ENCODE data around the gene RBPJ.

The RBPJ gene

DNA sequence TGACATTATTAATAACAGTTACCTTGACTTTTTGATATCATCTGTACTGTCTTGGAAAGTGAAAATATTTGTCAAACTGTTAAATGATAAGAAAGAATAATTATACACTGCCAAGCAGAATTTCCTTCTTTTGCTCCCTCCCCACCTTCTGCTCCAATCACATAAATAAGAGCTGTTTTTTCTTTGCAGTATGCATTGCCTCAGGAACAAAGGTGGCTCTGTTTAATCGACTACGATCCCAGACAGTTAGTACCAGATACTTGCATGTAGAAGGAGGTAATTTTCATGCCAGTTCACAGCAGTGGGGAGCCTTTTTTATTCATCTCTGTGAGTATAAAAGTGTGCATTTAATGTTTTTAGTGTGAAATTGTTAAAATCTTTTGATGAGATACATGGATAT, 103.3 kb downstream of the RBPJ start:
- DNase-seq, result no peak

DNA sequence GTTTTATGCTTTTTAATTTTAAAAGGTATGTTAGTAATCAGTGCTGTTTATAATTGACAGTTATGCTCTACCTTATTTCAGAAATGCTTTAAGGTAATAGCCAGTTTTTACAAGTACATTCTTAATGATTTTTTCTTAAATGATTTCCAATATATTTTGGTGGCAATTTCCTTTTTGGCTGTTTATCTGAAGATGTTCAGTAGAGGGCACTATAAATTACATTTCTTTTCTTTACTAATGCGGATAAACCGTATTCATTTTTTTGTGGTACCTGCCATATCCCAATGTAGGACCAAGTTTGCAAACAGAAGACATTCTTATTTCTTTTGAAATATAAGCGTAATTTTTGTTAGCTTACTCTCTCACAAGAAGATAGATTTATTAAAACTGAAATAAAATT, 104.0 kb downstream of the RBPJ start:
- peak; percentile 6 for DNase-seq

DNA sequence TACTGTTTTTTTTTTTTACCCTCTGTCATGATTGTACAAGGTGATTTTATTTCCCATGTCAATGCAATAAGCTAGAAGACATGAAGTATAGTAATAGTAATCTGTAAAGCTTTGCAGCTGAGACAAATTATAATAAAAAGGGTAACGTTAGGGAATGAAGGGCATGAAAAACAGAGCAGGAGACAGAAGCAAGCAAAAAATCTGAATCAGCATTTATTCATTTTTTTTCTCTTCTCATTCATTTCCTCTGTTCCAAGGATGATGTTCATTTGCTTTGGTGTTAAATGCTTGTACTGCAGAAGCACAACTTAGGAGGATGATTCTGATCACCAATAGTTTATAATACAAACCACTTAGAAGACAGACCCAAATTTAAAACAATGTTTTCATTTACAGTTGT, 105.1 kb downstream of the RBPJ start:
- no peak for DNase-seq

DNA sequence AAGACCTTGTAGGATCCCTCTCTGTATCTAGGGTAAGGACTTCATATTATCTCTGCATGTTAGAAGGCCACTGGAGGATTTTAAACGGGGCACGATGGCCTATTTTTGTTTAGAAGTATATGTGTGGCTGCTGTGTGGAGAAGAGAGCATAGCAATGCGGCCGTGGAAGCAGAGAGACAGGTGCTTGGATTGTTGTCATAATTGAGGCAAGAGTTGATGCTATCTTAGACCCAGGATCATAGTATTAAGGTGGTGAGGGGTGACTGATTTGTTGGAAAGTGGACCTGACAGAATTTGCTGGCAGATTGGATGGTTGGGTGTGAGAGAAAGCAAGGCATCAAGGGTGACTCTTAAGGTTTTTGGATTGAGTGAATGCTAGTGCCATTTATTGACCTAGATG, 106.1 kb downstream of the RBPJ start:
- DNase-seq, result no peak

DNA sequence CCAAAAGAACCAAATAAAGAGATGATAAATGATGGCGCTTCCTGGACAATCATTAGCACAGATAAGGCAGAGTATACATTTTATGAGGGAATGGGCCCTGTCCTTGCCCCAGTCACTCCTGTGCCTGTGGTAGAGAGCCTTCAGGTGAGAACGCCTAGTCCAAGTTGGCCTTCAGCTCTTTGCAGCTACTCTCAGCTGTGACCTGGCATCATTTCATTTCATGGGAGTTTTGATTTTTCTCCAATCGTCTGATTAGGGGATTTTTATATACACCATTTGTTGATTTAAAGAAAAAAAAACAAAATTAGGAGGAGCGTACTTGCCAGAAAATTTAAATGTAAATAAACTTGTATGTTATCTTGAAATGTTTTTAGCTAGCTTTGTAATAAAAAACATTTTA, 109.1 kb downstream of the RBPJ start:
- no peak for DNase-seq

DNA sequence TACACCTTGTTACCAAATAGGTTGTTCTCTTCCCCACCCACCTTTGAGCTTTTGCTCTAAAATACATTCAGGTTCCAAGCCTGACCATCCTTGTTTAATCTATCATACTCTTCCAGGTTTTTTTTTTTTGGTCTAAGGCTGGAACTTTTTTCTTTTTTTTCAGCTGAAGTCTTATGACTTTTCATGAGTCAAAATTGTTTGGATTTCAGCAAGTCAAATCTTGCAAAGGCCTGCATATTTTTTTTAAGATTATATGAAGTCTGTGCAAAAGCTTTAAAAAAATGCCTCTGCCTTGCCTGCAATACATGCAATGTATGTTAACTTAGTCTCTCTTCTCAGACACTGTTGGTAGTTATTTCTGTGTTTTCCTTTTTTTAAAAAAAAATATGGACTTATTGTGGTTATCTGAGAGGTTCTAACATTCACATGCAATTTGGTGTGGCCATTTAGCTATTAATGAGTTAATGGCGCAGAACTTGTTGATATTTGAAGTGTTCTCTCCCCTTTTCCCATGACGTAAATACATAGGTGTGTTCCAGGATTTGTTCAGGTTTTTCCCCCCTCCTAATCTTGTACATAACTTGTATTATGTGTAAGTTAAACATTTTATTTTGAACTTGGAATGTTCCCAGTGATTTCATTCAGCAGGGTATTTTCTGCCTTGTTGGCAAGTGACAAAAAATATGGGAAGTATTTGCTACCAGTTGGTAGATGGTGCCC, 110.8 kb downstream of the RBPJ start:
- DNase-seq, result no peak

DNA sequence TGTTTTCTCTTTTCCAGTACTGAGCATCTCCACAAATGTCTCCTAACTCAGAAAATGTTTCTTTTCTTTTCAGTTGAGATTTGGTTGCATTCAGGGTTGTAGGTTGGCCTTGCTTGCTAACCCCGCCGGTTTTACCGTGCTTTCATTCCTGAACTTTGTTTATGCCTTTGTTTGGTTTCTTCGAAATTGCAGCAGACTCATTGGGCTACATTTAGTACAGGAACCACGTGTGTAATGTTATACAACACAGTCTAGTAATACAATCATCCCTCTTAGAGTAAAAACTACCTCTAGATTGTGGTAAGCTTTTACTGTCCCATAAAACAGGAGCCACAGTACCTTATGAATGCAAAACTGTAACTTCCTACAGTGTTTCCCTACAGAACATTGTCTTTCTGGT, 111.6 kb downstream of the RBPJ start:
- no peak for DNase-seq

DNA sequence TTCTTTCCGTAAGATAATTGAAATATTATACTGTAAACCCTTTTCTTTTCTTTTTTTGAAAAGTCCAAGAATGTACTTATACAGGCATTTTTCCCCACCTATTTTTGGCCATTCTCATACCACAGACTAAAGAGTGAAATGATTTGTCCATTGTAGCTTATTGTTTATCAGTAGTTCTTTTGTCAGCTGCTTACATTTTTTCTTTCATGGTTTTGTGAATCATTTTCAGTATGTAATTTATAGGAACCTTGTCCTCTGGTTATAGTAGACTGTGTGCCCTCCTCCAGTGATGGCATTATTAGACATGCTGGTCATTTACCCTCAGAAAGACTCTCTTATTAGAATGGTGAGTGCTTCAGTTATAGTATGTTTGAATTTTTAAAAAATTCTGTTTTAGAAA, 112.7 kb downstream of the RBPJ start:
- no peak for DNase-seq

DNA sequence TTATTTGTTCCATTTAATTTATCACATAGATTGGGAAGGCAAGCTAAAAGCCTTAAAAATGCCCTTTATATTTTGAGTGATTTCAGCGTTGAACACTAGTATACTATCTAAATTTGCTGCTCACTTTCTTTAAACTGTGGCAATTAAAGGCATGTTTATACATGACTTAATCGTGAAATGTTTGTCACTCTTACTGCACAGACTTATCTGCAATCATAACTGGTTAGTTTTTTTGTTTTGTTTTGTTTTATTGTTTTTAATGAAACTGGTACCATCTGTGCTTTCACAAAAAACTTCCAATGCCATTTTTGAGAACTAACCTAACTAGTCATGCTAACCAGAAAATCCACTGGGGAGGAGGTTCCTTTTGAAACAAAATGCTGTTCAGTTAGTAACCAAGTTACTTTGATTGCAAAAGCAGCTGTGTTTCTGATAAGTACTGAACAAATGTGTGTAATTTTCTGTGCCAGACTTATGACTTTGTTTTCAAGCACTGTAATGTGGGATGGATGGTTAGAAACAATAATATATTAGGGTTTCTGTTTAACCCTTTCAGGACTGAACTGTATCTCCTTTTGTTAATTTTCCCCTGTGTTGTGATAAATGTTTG, 113.3 kb downstream of the RBPJ start:
- DNase-seq, result no peak

DNA sequence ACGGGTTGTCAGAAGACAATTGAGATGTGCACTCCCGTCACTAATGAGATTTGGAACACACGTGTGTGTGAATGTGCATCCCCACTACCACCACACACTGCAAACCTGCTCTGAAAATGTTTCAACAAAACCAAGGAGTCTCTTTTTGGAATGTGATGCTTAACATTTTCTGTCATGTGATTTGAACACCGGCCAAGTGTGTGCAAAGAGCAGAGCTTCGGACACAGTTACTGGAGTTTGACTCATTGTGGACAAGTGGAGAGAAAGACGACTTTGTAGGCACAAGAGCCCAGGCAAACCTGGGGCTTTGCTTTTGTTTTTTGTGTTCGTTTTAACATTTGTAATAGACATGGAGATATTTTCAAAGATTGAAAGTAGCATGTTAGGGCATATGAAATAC, 120.3 kb downstream of the RBPJ start:
- no peak for DNase-seq

DNA sequence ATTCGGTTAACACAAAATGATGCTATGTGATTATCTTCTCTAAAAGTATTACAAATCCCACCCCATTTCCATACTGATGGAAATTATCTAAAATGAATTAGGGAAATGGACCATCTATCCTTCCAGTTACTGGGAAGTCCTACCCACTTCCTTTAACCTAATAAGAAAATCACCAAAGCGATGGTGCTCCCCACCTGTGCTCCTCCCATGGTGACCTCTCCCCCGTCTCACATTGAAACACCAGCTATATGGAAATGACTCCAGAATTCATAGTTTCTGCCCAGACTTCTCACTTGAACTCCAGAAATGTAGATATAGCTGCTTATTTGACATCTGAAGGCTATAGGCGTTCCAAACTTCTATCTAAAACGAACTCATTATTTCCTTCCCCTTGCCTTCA, 121.0 kb downstream of the RBPJ start:
- DNase-seq, result no peak

DNA sequence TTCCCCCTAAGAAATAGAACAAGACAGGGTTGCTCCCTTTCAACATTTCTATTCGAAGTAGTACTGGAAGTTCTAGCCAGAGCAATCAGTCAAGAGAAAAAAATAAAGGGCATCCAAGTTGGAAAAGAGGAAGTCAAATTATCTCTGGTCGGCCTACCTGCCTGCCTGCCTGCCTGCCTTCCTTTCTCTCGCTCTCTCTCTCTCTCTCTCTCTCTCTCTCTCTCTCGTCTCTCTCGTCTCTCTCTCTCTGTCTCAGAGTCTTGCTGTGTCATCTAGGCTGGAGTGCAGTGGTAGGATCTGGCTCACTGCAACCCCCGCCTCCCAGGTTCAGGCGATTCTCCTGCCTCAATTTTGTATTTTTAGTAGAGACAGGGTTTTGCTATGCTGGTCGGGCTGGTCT, 126.6 kb downstream of the RBPJ start:
- peak; percentile 28 for DNase-seq

DNA sequence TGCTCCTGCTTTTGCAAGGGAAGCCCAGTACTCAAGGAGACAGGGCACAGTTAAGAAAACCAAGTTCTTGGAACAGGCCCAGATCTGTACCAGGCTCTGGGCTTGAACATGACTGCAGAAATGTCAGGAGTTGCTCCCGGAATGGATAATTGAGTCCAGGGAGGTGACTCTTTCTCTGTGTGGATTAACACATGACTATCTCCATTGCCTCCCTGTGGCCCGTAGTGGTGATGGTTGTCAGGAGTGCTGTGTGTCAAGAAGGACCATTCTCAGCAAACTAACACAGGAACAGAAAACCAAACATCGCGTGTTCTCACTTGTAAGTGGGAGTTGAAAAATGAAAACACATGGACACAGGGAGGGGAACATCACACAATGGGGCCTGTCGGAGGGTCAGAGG, 129.6 kb downstream of the RBPJ start:
- no peak for DNase-seq

DNA sequence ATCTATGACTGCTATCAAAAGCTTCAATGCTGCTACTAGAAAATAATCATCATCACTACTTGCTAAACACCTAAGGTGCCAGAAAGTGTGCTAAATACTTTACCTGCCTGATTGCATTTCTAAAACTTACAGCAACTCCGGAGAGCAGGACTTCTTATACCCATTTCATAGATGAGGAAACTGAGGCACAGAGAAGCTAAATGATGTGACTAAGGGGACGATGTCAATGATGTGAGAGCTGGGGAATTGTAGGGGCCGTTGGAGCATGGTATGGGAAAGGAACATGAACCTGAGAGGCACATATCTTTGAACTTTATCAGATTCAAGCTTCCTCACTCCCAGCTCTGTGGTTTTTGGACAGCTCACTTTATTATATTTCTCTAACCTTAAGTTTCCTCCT, 130.8 kb downstream of the RBPJ start:
- DNase-seq, result no peak

DNA sequence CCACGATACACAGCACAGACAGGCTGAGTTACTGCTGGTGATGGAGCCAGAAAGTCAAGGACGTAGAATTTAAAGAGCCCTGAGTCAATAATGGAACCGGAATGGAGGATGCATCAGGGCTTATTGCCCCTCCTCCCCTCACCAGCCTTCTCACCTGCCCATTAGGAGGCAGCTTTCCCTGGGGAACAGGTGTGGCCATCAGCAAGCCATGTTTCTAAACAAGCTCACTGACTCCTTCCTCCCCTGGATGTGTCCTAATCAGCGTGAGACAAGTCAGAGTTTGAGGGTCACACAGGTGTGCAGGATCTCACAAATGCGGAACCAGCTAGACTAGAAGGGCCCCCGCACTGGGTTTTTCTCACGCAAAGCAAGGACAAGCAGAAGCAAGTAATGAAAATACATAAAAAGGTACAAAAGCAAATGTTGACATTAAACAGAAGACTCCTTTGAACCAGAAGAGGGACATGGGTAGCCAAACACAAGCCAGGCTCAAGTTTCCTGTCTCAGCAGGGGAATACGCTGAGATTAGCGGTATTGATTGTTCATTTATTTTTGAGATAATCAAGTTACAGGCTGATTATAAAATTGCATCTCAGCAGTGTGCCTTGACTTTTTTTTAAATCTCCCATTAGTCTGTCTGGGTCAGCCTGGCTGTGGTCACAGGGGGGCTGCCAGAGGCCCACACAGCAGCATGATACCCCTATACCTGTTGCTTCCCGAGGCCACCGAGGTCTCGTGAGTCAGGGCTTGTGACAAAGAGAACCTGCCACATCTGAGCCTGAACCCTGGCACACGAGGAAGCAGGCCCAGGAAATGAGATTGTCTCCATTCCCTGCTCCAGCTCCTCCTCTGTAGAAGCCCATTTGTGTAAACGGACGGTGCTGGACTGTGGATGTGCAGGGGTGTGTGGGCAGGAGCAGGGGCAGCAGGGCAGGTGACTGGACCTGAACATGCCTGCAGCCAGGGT, 132.0 kb downstream of the RBPJ start:
- no peak for DNase-seq

DNA sequence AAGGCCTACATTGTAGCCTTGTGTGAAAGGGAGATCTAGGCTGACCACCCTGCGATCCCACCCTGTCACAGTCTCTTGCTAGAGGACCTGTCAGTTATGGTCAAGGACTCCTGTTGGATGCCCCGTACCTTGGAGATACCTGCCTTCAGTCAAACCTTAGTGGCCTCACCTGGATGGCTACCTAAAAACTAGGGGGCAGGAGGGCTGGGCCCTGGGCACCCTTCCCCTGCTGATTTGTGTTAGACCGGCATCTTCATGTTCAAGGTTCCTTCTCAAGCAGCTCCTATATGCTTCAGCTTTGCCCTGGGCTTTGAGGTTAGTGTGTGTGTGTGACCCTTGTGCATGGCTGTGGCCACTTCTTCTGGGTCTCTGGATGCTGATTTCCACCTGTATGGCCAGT, 134.1 kb downstream of the RBPJ start:
- no peak for DNase-seq

DNA sequence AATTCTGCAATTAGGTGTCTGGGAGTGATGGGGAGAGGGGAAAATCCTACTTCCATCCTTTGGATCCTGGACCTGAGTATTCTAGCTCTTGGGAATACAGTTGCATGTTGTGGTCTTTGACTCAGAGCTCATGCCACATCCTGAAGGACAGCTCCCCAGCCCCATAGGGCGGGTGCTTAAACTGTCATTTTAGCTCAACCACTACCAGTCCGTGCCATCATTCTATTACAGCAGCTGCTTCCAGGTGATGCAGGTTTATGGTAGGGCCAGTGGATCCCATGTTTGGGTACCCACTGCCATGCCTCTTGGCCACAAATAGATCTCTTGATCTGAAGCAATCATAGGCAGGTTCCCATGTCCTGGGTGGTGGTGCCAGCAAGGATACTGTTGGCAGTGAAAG, 134.8 kb downstream of the RBPJ start:
- DNase-seq, result no peak

DNA sequence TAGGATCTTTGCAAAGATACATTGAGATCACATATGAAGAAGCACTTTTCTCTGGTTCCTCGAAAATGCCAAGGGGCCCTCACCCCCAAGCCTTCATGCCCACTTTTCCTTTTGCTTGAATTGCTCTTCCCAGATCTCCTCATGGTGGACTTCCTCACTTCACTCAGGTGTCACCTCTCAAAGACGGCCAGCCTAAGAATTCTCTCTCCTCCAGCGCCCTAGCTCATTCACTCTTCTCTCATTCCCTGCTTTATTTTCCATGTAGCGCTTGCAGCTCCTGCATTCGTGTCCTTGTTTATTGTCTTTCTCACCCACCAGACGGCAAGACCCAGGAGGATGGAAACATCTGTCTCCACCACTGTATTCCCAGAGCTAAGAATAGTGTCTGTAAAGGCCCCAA, 136.6 kb downstream of the RBPJ start:
- no peak for DNase-seq

DNA sequence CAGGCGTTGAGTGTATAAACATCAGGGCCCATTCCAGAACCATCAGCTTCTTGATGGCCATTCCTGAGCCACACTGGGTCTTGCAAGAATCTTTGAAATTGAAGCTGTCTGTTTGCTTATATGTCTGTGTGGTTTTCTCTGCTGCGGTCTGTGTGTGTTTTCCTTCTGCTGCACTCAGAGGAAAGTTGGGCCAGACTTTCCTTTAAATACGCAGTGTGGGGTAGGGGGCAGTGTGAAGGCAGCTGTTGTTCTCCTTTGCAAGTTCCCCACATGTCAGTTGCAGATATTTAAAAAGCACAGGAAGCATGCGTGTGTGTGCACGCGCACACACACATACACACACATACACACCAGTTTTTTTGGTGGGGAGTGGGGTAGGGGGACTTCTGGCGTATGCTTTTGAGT, 137.3 kb downstream of the RBPJ start:
- no peak for DNase-seq

DNA sequence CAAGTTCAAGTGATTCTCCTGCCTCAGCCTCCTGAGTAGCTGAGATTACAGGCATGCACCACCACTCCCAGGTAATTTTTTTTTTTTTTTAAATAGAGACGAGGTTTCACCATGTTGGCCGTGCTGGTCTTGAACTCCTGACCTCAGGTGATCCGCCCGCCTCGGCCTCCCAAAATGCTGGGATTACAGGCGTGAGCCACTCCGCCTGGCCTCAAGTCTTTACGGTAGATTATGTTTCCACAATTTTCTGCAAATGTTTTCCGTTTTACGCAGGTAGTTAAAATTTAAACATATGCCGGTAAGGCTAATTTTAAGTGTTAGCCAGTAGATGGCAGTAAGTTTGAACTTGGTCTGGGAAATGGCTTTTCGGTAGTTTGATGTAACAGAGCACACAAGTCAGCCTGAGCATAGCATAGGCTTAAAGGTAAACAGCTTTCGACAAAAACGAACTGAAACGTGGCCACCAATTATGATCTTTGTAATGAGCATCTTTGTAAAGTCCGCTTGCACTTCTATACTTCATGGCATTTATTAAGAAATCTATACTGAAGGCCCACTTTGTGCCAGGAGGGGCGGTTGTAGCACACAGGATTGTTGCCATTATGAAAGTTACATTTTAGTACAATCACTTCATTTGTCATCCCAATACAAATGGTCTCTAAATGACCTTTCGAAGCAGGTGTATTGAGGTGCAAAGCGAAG, 138.4 kb downstream of the RBPJ start:
- peak; percentile 73 for DNase-seq

DNA sequence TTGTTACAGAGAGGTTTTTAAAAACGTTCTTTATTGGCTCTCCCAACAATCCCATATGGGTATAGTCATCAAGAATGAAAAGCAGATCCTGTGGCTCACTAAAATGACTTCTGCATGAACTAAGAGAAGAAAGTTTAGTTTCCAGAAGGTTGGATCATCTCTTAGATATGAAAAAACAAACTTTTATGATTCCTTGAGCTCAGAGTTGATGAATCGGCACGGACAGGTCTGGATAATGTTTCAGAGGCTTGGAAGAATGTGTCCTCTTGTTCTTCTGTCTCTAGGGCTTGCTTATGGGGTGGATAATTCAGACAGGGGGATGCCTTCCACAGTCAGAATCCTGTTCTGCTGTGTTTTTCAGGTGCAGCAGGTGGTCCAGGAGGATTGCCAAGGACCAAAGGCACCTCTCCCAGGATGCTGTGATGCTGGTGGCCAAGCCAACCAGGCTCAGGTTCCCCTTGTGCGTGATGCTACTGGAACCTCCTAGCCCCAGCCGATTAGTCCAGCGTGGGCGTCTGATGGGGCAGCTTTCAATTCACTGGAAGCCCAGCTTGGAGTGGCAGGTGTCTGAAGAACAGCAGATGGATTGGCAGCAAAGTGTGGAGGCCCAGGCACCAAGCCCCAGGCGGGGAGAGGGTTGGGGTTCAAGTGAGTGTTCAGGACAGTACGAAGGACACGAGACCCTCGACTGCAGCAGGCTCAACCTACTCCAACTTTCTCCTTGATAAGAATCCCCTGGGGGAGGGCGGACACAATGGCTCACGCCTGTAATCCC, 139.1 kb downstream of the RBPJ start:
- no peak for DNase-seq

DNA sequence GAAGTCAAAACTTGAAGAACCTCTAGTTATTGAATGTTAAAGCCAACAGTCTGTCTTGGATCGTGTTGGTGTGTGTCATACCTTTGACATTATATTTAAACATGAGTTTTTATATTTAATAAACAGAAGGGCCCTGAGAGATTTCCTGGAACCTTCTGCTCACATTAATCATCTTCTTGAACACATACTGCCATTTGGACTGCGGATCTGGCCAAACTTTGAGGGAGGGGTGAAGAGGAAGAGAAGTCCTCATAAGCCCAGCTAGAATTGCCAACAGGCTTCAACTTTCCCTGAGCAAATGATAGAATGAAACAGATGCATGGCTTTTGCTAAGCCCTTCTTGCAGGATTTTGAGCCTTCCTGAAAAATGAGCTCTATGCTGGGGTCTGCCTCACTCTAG, 142.1 kb downstream of the RBPJ start:
- DNase-seq, result no peak

DNA sequence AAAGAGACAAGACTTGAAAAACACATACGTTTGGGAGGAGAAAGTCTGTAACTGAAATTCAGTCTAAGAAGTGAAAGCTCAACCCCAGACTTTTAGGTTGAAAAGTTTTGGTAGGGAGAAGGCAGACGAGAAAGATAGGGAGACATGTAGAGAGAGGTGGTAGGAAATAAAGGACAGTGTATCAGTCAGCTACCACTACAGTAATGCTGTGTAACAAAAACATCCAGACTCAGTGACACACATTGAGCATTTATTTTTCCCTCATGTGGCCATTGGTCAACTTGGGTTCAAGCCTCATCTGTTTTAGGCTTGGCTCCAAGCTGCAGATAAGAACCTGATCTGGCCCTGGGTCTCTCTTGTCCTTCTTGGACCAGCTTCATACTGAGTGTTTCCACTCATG, 142.6 kb downstream of the RBPJ start:
- no peak for DNase-seq

All from OCI-M1 (cell line).